Measurements from ENCODE around the gene VAMP3. TPM values are rescaled to one million over a fixed set of nuclear protein-coding genes. Genes with fewer than 3 reads are reported as not detected.

VAMP3 gene
- total and polyA plus RNA-seq, 9 of the 15 experiments (the other 6 are each of a cell fraction or from before 2014, with no cell fraction given): 27.1 to 71.3 (median 47.5) TPM

DNA sequence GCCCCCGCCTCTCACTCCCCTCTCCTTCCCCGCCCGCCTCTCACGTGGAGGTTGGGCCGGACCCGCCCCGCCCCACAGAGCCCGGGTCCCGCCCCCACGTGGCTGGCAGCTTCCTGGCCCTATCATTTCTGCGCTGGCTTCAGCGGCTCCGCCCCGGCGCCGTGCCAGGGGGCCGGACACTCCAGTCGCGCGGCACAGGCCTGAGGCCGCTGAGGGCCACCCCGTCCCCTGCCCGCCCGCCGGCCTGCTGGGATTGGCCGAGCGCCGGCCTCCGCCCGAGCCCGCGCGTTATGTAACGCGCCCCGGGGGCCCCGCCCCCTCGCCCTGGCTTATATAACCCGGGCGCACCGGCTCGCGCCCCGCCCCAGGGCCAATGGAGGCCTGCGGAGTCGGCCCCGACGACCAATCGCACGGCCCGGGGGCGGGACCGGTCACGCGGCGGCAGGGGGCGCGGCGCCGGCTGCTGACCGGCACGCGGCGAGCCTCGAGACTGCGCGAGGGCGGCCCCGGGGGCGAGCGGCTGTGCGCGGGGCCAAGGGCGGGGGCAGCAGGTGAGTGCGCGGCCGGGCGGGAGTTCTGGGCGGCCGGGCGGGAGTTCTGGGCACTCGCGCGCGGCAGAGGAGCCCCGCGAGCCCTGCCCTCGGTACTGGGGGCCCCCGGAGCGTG lies 12.9 kb downstream of the VAMP3 start, which contains the start of gene PER3 (continued):
- TF ChIP-seq HMBOX1 (IDR thresholded peaks at IDR 0.05) (no peak), SMAD4 (CRISPR knock-in tag; conservative IDR thresholded peaks at IDR 0.05) (peak; percentile 92), CAMTA2 (CRISPR knock-in tag; conservative IDR thresholded peaks at IDR 0.05) (no peak), KLF13 (tag; IDR thresholded peaks at IDR 0.05; ENCODE audit: borderline replicate concordance, low read depth) (peak; percentile 90; the same call in 1 of the 2 replicates), BCL6 (CRISPR knock-in tag; IDR thresholded peaks at IDR 0.05) (no peak), ZNF212 (CRISPR knock-in tag; IDR thresholded peaks at IDR 0.05) (no peak), TBP (optimal IDR thresholded peaks at IDR 0.05; ENCODE audit: low read depth, low read length) (peak; percentile 94), FOXJ3 (CRISPR knock-in tag; IDR thresholded peaks at IDR 0.05) (no peak), HNRNPUL1 (IDR thresholded peaks at IDR 0.05; ENCODE audit: low read length) (no peak), SREBF1 (IDR thresholded peaks at IDR 0.05; ENCODE audit: borderline replicate concordance, low read depth, low read length) (no peak), HSF4 (CRISPR knock-in tag; IDR thresholded peaks at IDR 0.05; ENCODE audit: borderline replicate concordance) (no peak), MAFF (IDR thresholded peaks at IDR 0.05; ENCODE audit: low read length) (no peak), HNRNPH1 (optimal IDR thresholded peaks at IDR 0.05; ENCODE audit: low read depth, low read length) (no peak), ETV6 (IDR thresholded peaks at IDR 0.05; ENCODE audit: borderline replicate concordance in 1 of 2, low read depth in 2 of 2, low read length in 1 of 2) (no peak), ETV6 (CRISPR knock-in tag; IDR thresholded peaks at IDR 0.05; ENCODE audit: borderline replicate concordance) (no peak), POLR2B (IDR thresholded peaks at IDR 0.05; ENCODE audit: low read depth, partially characterized antibody) (no peak), ZFX (CRISPR knock-in tag; IDR thresholded peaks at IDR 0.05) (peak; percentile 65), CBFB (CRISPR knock-in tag; IDR thresholded peaks at IDR 0.05) (no peak), SIN3A (IDR thresholded peaks at IDR 0.05; ENCODE audit: borderline replicate concordance in 2 of 2, control insufficient read depth in 1 of 2, low read depth in 2 of 2, low read length in 2 of 2) (no peak), ILK (tag; IDR thresholded peaks at IDR 0.05; ENCODE audit: borderline replicate concordance, low read depth) (no peak)
- TF ChIP-seq, protein P1, sequence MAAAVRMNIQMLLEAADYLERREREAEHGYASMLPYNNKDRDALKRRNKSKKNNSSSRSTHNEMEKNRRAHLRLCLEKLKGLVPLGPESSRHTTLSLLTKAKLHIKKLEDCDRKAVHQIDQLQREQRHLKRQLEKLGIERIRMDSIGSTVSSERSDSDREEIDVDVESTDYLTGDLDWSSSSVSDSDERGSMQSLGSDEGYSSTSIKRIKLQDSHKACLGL (CRISPR knock-in tag; IDR thresholded peaks at IDR 0.05; ENCODE audit: borderline replicate concordance, poor library complexity, severe bottlenecking): no peak
- TF ChIP-seq, protein P2, sequence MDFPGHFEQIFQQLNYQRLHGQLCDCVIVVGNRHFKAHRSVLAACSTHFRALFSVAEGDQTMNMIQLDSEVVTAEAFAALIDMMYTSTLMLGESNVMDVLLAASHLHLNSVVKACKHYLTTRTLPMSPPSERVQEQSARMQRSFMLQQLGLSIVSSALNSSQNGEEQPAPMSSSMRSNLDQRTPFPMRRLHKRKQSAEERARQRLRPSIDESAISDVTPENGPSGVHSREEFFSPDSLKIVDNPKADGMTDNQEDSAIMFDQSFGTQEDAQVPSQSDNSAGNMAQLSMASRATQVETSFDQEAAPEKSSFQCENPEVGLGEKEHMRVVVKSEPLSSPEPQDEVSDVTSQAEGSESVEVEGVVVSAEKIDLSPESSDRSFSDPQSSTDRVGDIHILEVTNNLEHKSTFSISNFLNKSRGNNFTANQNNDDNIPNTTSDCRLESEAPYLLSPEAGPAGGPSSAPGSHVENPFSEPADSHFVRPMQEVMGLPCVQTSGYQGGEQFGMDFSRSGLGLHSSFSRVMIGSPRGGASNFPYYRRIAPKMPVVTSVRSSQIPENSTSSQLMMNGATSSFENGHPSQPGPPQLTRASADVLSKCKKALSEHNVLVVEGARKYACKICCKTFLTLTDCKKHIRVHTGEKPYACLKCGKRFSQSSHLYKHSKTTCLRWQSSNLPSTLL (IDR thresholded peaks at IDR 0.05): no peak
- TF ChIP-seq, protein P3, sequence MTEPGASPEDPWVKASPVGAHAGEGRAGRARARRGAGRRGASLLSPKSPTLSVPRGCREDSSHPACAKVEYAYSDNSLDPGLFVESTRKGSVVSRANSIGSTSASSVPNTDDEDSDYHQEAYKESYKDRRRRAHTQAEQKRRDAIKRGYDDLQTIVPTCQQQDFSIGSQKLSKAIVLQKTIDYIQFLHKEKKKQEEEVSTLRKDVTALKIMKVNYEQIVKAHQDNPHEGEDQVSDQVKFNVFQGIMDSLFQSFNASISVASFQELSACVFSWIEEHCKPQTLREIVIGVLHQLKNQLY (CRISPR knock-in tag; conservative IDR thresholded peaks at IDR 0.05): no peak
